ENCODE measurements around the gene DCUN1D4. TPM values are rescaled to one million over a fixed set of nuclear protein-coding genes. Genes with fewer than 3 reads are reported as not detected.
A peak's percentile ranks its signal among the peaks of the same experiment; 100 is the strongest.
"Not testable (repeated sequence)": the region's sequence is repeated elsewhere in the genome, so short reads cannot be mapped to it uniquely, and the experiment has no call there.

DCUN1D4 gene
- polyA plus RNA-seq, 1 donor = 23.8 TPM

DNA sequence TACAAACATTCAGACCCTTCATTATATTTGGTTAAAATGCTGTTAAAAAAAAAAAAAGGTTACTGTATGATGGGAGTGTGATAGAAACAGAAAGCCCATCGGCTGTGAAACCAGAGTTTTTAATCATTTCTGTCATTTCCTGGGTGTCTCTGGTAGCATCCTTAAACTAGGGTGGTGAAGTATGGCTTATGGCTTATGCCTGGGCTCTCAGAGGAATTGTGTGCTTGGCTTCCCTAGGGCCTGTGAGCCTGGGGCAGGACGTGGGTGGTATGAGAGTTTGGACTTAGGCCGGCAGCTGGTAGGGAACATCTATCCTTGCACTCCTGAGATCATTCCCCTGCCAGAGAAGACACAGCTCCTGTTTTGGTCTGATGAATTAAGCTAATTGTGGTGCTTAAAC lies 52.2 kb downstream of the DCUN1D4 start:
- DNase-seq = no peak

DNA sequence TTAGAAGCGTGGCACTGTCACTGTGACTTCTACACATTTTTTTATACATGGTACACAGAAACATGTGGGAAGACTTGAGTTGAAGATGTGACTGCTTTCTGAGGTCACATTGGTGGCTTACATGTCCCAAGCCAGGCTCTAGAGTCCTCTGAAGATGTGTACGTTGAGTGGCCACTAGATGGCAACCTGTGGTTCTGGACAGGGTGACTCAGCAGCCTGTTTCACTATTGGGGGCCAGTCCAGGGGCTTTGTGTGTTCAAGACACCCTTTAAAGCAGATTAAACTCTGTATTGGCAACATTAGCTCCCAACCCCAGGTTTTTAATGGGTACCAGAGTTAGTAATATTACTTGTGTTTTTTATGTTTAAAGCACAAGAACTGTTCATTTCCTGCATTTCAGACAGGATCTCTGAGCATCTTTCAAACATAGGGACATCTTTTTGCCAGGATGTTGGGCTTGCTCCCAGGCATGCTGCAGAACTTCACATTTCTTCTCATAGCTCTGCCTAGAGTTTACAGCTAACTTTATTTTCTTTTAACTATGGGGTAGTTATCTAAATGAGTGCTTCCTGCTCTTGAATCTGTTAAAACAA lies 53.0 kb downstream of the DCUN1D4 start:
- peak; percentile 45 for DNase-seq

- no peak for DNase-seq
Measured at GRCh38 chr4:51901363-51901762, 58.4 kb downstream of the DCUN1D4 start.

- no peak for DNase-seq
Measured at GRCh38 chr4:51906167-51906958, 63.4 kb downstream of the DCUN1D4 start.

- no peak for DNase-seq
Measured at GRCh38 chr4:51907006-51907669, 64.2 kb downstream of the DCUN1D4 start.

DNA sequence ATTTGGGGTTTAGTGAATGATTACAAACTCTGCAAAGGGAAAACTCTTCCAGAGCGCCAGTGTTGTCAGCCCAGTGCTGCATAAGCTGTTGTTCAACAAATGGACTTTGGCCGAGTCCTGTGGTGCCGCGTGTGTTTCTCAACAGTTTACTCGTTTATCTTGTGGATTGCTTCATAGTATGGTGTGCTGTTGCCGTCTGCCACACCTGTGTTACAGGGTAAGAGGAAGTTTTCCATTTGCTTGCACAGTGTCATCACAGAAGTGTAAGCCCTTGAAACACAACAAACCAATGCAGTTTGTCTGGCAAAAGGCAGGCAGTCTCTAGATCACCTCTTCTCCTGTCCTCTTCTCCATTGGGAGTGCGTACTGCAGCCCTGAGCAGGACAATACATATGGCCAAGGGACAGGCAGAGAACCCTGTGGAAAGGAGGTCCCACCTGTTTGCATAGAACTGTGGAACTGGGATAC lies 66.3 kb downstream of the DCUN1D4 start:
- no peak for DNase-seq

GRCh38 chr4:51918251-51918650 lies 75.3 kb downstream of the DCUN1D4 start:
- DNase-seq = no peak

GRCh38 chr4:51923343-51923742 lies 80.4 kb downstream of the DCUN1D4 start:
- DNase-seq = no peak

DNA sequence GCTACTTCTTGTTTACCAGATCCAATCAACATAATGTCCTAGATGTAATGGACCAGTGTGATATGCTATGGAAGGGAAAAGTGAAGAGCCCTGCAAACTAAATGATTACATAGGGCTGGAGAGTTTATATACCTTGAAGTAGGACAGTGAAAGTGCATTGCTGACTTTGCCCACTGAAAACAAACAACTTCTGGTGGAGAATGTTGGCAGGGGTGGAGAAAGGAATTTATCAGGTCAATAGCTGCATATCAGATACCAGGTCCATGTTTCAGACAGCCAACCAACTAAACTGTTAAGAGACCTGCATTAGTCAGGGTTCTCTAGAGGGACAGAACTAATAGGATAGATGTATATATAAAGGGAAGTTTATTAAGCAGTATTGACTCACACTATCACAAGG lies 82.4 kb downstream of the DCUN1D4 start:
- DNase-seq = no peak

- no peak for DNase-seq
Measured at GRCh38 chr4:51930557-51930956, 87.6 kb downstream of the DCUN1D4 start.

- no peak for DNase-seq
Measured at GRCh38 chr4:51931461-51931860, 88.5 kb downstream of the DCUN1D4 start.

DNA sequence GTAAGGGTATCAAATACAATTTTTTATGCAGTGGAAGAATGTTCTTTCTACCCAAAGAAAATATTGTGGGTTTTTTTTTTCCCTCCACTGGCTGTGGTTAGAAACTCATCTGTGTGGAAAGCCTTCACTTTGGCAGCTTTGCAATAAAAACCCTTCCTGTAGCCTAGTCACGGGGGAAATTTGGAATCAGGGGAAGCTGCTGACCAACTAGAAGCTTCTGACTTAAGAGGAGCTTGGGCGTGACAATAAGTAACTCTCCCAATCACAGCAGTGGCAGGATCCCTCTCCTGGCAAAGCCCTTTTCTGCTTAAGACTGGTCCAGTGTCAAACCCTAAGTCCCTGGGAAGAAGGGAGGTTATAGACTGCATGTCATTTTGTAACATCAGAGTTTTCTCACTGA lies 89.3 kb downstream of the DCUN1D4 start:
- DNase-seq = no peak

DNA sequence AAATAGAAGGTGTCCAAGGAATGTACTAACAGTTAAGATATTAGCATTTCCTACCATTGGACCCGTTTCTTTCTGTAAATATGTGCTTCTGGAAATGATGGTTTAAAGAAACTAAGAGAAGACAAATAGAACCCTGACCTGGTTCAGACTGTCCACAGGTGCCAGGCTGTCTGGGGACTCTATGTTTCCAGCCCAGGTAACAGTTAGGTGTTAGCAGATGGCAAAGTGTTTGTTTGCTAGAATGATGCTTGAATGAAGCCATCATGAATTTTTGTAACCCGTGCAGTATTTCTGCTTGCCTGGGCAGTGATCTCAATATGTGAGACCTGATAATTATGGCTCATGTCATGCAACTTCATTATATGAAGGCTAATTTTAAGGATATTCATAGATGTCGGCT lies 89.7 kb downstream of the DCUN1D4 start:
- no peak for DNase-seq

DNA sequence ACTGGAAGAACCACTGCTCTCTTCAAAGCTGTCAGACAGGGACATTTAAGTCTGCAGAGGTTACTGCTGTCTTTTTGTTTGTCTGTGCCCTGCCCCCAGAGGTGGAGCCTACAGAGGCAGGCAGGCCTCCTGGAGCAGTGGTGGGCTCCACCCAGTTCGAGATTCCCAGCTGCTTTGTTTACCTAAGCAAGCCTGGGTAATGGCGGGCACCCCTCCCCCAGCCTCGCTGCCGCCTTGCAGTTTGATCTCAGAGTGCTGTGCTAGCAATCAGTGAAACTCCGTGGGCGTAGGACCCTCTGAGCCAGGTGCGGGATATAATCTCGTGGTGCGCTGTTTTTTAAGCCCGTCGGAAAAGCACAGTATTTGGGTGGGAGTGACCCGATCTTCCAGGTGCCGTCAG lies 97.5 kb downstream of the DCUN1D4 start:
- DNase-seq = not testable (repeated sequence)

DNA sequence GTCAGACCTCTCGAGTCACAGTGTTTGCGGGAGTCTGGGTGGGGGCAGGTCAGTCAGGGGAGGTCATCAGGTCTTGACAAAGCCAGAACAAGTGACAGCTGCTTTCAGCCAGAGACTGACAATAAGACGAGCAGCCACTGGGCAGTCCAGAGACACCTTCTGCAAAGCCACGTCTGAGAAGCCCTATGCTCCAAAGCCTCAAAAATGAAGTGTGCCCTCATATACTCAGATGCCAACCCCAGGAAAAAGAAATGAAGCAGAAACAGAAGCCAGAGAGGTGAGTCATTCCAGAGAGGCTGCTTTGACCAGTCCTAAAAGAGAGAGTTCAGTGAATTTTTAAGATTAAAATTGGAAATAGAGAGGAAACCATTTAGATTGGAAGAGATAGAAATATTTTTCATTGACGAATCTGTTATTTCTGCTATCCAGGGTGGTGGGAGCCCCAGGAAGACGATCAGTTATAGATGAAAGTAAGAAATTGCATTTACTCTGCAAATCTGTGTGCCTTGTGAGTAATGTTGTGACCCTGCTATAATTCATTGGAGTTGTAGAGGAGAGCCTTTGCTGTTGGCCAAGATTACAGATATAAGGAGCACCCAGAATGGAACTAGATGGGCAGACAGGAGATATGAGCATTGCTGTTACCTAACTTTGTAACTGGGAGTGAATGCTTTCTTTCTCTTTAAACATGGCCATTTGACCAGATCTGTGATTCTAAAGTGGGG lies 99.3 kb downstream of the DCUN1D4 start:
- no peak for DNase-seq

DNA sequence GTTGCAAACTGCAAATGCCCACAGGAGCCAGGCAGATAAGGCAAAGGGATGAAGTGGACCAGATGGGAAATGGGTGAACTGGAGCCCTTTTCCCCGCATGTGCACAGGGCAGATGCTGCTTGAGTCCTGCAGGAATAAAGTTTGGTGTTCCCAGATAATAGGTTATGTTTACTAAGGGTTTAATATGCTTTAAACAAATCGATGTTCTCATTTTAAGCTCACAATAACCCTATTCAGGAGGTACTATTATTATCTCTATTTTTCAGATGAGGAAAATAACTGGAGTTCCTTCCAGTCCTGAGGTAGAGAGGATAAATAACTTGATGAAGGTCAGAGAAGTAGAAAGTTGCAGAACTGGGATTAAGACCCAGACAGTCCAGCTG lies 99.9 kb downstream of the DCUN1D4 start:
- no peak for DNase-seq

DNA sequence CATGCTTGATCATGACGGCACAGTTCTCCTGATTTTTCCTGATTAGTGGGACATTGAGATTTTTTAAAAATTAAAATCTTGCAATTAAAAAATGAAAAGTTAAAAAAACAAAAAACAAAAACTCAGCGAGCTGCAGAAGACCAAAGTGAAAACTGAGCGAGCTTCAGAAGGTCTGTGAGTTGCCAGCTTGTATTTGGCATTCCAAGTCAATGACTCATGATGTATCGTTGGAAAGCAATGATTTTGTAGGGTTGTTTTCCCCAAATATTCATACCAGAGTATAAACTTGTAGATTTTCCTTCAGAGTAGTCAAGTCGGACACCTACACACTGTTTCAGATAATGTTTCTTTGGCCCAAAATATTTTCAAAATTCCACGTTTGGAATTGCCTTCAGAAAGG lies 100.3 kb downstream of the DCUN1D4 start:
- no peak for DNase-seq

DNA sequence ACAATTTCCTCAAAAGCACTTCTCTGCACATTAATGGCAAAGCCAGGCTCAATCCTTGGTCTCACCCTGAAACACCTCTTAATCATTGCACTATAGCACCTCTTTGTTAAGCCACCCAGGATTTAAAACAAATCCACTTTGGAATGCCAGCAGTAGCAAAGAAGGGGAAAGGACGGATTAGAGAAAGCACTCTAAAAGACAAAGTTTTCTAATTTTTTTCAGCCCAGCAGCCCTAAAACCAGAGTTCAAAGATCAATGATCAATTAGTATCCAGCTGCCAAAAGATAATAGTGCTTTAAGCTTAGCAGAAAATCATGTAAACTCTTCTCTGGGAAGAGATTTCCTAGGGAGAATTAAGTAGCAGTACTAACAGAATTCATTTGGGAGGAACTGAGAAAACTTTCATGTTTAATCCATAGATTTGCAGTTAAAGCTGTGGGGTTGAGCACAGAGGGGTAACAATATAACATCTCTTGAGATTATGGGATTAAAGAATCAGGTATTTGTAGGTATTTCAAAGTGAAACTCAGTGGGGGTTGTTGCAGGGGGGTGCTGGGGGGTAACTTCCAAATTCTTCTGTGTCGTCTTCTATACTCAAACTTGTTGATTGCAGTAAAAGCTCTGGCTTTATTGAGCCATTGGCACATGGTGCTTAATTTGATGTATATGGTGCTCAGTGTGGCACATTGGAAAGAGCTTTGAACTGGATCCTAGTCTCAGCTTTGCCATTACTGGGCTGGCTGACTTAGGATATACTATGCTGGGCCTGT lies 115.4 kb downstream of the DCUN1D4 start:
- no peak for DNase-seq

DNA sequence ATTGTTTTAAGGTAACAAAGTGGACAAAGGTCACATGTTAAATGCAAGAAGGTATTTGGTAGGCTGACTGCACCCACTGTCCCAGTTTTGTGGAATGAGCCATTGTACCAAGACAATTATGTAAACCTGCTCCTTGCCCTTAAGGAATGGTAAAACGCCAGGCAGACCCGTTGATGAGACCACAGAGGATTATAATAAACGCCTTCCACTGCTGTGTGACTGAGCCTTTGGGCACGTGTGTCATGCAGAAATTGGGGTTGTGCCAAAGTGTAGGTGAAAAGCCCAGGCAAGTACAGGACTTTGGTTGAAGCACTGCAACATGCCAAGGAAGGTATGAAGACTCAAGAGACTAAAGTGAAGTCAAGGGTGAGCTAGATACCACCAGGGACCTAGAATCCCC lies 117.5 kb downstream of the DCUN1D4 start:
- no peak for DNase-seq

DNA sequence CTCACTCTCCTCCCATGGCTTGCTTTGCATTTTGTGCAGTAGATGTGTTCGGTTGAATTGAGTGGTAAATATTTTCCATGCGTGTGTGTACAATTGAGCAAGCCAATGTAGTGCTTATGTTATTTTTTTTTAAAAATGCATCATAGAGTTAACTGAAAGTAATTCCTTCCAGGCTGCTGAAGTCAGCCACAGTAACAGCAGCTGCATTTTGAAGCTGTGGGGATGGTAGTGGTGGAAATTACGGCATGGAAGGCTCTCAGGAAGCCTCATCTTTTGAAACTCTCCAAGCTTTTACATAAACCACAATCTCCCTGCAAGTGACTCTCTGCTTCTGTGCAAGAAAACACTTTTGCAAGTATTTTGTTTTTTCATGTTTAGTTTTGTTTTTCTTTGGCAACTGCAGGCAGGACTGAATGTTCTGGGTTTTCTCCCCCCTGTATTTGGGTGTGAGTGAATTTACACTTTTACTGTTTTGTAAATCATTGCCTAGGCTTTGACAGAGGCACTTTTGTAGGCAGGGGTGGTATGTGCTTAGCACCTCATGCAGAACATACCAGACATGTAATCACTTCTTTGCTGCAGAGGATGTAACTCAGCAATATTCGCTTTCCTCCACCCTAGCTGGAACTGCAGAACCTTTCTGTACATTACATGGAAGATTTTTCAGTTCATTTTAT lies 121.0 kb downstream of the DCUN1D4 start:
- DNase-seq = peak; percentile 23

- DNase-seq = no peak
Measured at GRCh38 chr4:51965862-51966261, 122.9 kb downstream of the DCUN1D4 start.
